ENCODE results near the gene TSPO. TPM values are rescaled to one million over a fixed set of nuclear protein-coding genes. Genes with fewer than 3 reads are reported as not detected.
A peak's percentile ranks its signal among the peaks of the same experiment; 100 is the strongest.
"Not testable (repeated sequence)": the region's sequence is repeated elsewhere in the genome, so short reads cannot be mapped to it uniquely, and the experiment has no call there.

Gene TSPO
- polyA plus RNA-seq (139 to 405 TPM (median 155 TPM) in 3 replicates), polyA minus RNA-seq (38.9 to 73.0 TPM (median 41.2 TPM) in 3 replicates)
- polyA plus RNA-seq (2011; ENCODE audit: low read depth), result 30.9 TPM
- 137 and 469 TPM in 2 replicates for polyA plus RNA-seq (2011; cell fraction: cytosol; rRNA removed)
- 106 and 193 TPM in 2 replicates for polyA plus RNA-seq (2011; cell fraction: nucleus; rRNA removed)
- 172 and 342 TPM in 2 replicates for polyA plus RNA-seq (2012; ENCODE audit: low replicate concordance)
- polyA minus RNA-seq (2011; cell fraction: cytosol; rRNA and poly(A)+ RNA removed), result 432 TPM
- polyA minus RNA-seq (2011; cell fraction: nucleus; rRNA and poly(A)+ RNA removed), result 74.4 and 89.7 TPM in 2 replicates

DNA sequence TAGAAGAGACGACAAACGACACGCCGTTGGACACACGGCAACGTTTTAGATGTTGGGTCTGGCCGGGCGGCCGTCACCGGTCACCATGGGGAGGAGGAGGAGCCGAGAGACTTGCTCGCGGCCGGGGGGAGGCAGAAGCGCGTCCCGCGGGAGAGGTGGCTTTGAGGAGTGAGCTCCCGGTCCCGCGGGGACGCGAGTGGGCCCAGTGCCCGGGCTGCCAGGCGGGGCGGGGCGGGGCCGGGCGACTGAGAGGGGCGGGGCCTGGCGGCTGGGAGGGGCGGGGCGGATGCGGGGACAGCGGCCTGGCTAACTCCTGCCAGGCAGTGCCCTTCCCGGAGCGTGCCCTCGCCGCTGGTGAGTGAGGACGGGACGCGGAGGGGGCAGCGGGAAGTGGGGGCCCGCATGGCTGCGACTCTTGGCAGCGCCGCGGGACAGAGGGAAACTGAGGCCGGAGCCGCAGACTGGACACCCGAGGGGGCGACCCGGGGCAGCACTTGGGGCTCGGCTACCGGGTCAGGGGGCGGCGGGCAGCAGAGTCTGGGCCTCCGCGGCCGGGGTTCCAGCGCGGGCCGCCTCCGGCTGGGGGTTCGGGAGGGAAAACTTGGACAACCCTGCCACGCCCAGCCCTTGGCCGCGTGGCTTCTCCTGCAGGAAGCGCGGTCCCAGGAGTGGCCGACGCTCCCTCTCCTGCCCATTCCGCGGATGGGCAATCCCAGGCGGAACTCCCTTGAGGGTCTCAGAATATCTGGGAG, at the start of gene TSPO:
Gene TSPO (plus strand): TSS at position 309 of the 752 bp plus-strand sequence. CDS start 7,680 bp downstream, outside the sequence.
- peak within 1 kb of the TSS; percentile 93 for H2AFZ ChIP-seq (ENCODE audit: control insufficient read depth, low read length)
- DNase-seq (ENCODE audit: low read depth, low spot score) (no peak), FAIRE-seq (no peak)
- dilution Hi-C loops (cut with MboI; ENCODE audit: extremely low pct_ligation_motif_present, low sequenced_read_pairs), result no loop called here
- H3K79me2 ChIP-seq (ENCODE audit: control insufficient read depth, insufficient read depth, low read length), result peaks cover 48% of the 10 kb centered on the region
- H3K9me3 ChIP-seq (ENCODE audit: control insufficient read depth, low read depth, low read length), result no peaks in the 10 kb centered on the region
- H3K27me3 ChIP-seq (ENCODE audit: control insufficient read depth, extremely low read depth, insufficient read depth, low read length), result no peaks in the 10 kb centered on the region
- H4K20me1 ChIP-seq (ENCODE audit: control insufficient read depth, extremely low read depth, insufficient read depth, low read length), result peaks cover 17% of the 10 kb centered on the region
- H3K27ac ChIP-seq (ENCODE audit: control insufficient read depth, insufficient read depth, low read length), result peak within 1 kb of the TSS; percentile 85
- TF ChIP-seq EZH2 (IDR thresholded peaks at IDR 0.05; ENCODE audit: low read length) (no peak), CTCF (optimal IDR thresholded peaks at IDR 0.05 in 1 of 3, IDR thresholded peaks at IDR 0.05 in 1 of 3, conservative IDR thresholded peaks at IDR 0.05 in 1 of 3; ENCODE audit: extremely low read depth in 1 of 3, insufficient read depth in 2 of 3, low read length in 3 of 3) (peak in 1 of 3 experiments; percentile 4)
- H3K9ac ChIP-seq (ENCODE audit: control insufficient read depth, extremely low read depth, insufficient read depth, low read length), result peak within 1 kb of the TSS; percentile 92
- H3K4me3 ChIP-seq (ENCODE audit: control insufficient read depth in 2 of 3, extremely low read depth in 1 of 3, insufficient read depth in 2 of 3, low read depth in 1 of 3, low read length in 3 of 3), result peak within 1 kb of the TSS; percentile 91 to 96 (median 92)
- peaks cover 21% of the 10 kb centered on the region for H3K4me1 ChIP-seq (ENCODE audit: control insufficient read depth, extremely low read depth, insufficient read depth, low read length)
- peak within 1 kb of the TSS; percentile 98 for H3K4me2 ChIP-seq (ENCODE audit: control insufficient read depth, extremely low read depth, insufficient read depth, low read depth, low read length)
- H3K9me1 ChIP-seq (ENCODE audit: control insufficient read depth, extremely low read depth, insufficient read depth, low read length), result peaks cover 6% of the 10 kb centered on the region
- peaks cover 10 to 12% of the 10 kb centered on the region in 2 experiments for H3K36me3 ChIP-seq (ENCODE audit: control insufficient read depth in 2 of 2, extremely low read depth in 1 of 2, insufficient read depth in 2 of 2, low read length in 2 of 2)

DNA sequence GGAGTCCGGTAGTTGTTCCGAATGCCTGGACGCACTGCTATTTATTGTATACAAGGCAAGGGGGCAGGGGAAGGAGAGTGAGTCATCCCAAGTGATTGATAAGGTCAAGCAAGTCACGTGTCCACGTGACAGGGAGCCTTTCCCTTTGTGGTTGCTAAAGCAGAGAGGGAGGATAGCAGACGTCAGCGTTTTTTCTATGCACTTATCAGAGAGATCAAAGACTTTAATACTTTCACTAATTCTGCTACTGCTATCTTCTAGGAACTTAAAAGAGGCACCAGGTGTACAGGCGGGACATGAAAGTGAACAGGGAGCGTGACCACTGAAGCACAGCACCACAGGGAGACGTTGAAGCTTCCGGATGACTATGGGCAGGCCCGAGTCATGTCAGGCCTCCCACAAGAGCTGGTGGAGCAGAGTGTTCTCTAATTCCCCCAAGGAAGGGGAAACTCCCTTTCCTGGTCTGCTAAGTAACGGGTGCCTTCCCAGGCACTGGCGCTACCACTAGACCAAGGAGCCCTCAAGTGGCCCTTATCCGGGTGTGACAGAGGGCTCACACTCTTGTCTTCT, 47.2 kb upstream of the TSPO start:
- H3K9me3 ChIP-seq (ENCODE audit: control insufficient read depth, low read depth, low read length); H3K79me2 ChIP-seq (ENCODE audit: control insufficient read depth, insufficient read depth, low read length); H3K4me2 ChIP-seq (ENCODE audit: control insufficient read depth, extremely low read depth, insufficient read depth, low read depth, low read length); H3K27me3 ChIP-seq (ENCODE audit: control insufficient read depth, extremely low read depth, insufficient read depth, low read length); H4K20me1 ChIP-seq (ENCODE audit: control insufficient read depth, extremely low read depth, insufficient read depth, low read length); DNase-seq (ENCODE audit: low read depth, low spot score); H3K9me1 ChIP-seq (ENCODE audit: control insufficient read depth, extremely low read depth, insufficient read depth, low read length); H3K4me3 ChIP-seq (ENCODE audit: control insufficient read depth in 2 of 3, extremely low read depth in 1 of 3, insufficient read depth in 2 of 3, low read depth in 1 of 3, low read length in 3 of 3); H3K27ac ChIP-seq (ENCODE audit: control insufficient read depth, insufficient read depth, low read length); H3K9ac ChIP-seq (ENCODE audit: control insufficient read depth, extremely low read depth, insufficient read depth, low read length); H3K36me3 ChIP-seq (ENCODE audit: control insufficient read depth in 2 of 2, extremely low read depth in 1 of 2, insufficient read depth in 2 of 2, low read length in 2 of 2); dilution Hi-C loops (cut with MboI; ENCODE audit: extremely low pct_ligation_motif_present, low sequenced_read_pairs): not testable (repeated sequence)
- peak; percentile 41 for FAIRE-seq
- peaks cover 11% of the 10 kb centered on the region for H3K4me1 ChIP-seq (ENCODE audit: control insufficient read depth, extremely low read depth, insufficient read depth, low read length)
- peak overlapping the region; percentile 17 for H2AFZ ChIP-seq (ENCODE audit: control insufficient read depth, low read length)

DNA sequence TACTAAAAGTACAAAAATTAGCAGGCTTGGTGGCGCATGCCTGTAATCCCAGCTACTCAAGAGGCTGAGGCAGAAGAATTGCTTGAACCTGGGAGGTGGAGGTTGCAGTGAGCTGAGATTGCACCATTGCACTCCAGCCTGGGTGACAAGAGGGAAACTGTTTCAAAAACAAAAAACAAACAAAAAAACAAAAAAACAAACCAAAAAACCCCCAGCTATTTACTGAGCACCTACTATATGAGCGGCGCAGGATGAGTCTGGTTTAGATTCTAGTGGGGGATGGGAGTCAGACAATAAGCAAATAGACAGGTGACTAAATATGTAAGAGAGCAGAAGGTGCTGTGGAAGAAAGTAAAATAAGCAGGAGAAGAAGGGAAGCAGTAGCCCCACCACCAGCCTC, 46.4 kb upstream of the TSPO start:
- H4K20me1 ChIP-seq (ENCODE audit: control insufficient read depth, extremely low read depth, insufficient read depth, low read length); H2AFZ ChIP-seq (ENCODE audit: control insufficient read depth, low read length); H3K9me3 ChIP-seq (ENCODE audit: control insufficient read depth, low read depth, low read length); H3K9me1 ChIP-seq (ENCODE audit: control insufficient read depth, extremely low read depth, insufficient read depth, low read length); DNase-seq (ENCODE audit: low read depth, low spot score); H3K4me3 ChIP-seq (ENCODE audit: control insufficient read depth in 2 of 3, extremely low read depth in 1 of 3, insufficient read depth in 2 of 3, low read depth in 1 of 3, low read length in 3 of 3); H3K27me3 ChIP-seq (ENCODE audit: control insufficient read depth, extremely low read depth, insufficient read depth, low read length); H3K9ac ChIP-seq (ENCODE audit: control insufficient read depth, extremely low read depth, insufficient read depth, low read length); dilution Hi-C loops (cut with MboI; ENCODE audit: extremely low pct_ligation_motif_present, low sequenced_read_pairs); FAIRE-seq; H3K79me2 ChIP-seq (ENCODE audit: control insufficient read depth, insufficient read depth, low read length); H3K4me2 ChIP-seq (ENCODE audit: control insufficient read depth, extremely low read depth, insufficient read depth, low read depth, low read length); H3K27ac ChIP-seq (ENCODE audit: control insufficient read depth, insufficient read depth, low read length); H3K36me3 ChIP-seq (ENCODE audit: control insufficient read depth in 2 of 2, extremely low read depth in 1 of 2, insufficient read depth in 2 of 2, low read length in 2 of 2): not testable (repeated sequence)
- H3K4me1 ChIP-seq (ENCODE audit: control insufficient read depth, extremely low read depth, insufficient read depth, low read length), result peaks cover 10% of the 10 kb centered on the region
